H9 (cell line): Measurements from ENCODE around the gene PP2D1. TPM values are rescaled to one million over a fixed set of nuclear protein-coding genes. Genes with fewer than 3 reads are reported as not detected.

Experiments
- DNase-seq: peaks from one replicate; pipeline ENCODE4 v3.0.0-alpha.2; 2017
- H2AFZ ChIP-seq: one replicate; pipeline ENCODE4 v1.6.1; 2013; ENCODE audit warnings: mild to moderate bottlenecking, low read length, control low read depth, moderate library complexity
- H2AK5ac ChIP-seq: 2 replicates; pipeline ENCODE4 v1.6.1; 2013; ENCODE audit warnings: low read length, control low read depth, mixed read lengths; ENCODE audit not compliant: insufficient read length
- H2BK120ac ChIP-seq: one replicate; pipeline ENCODE4 v1.6.1; 2013; ENCODE audit warnings: low read depth, mild to moderate bottlenecking, low read length, control low read depth, inconsistent platforms; ENCODE audit not compliant: poor library complexity, severe bottlenecking
- H2BK12ac ChIP-seq: 2 replicates; pipeline ENCODE4 v1.6.1; 2013; ENCODE audit warnings: low read length, control low read depth, mixed read lengths, low read depth; ENCODE audit not compliant: insufficient read length
- H2BK15ac ChIP-seq: 2 replicates; pipeline ENCODE4 v1.6.1; 2013; ENCODE audit warnings: low read depth, low read length, control low read depth
- H2BK20ac ChIP-seq: one replicate; pipeline ENCODE4 v1.6.1; 2013; ENCODE audit warnings: low read depth, mild to moderate bottlenecking, low read length, control low read depth, inconsistent platforms; ENCODE audit not compliant: poor library complexity, severe bottlenecking
- H2BK5ac ChIP-seq: 2 replicates; pipeline ENCODE4 v1.6.1; 2013; ENCODE audit warnings: low read length, control low read depth, mixed read lengths; ENCODE audit not compliant: insufficient read length
- H3K14ac ChIP-seq: 2 replicates; pipeline ENCODE4 v1.6.1; 2013; ENCODE audit warnings: low read length, control low read depth; ENCODE audit not compliant: insufficient read depth
- H3K18ac ChIP-seq: 2 replicates; pipeline ENCODE4 v1.6.1; 2013; ENCODE audit warnings: low read depth, mild to moderate bottlenecking, mixed read lengths, low read length, control low read depth; ENCODE audit not compliant: insufficient read length
- H3K23ac ChIP-seq: 2 replicates; pipeline ENCODE4 v1.6.1; 2013; ENCODE audit warnings: low read length, control low read depth, mixed read lengths, low read depth; ENCODE audit not compliant: insufficient read length
- H3K23me2 ChIP-seq: 2 replicates; pipeline ENCODE4 v1.6.1; 2013; ENCODE audit warnings: low read depth, mild to moderate bottlenecking, mixed read lengths, low read length, control low read depth; ENCODE audit not compliant: insufficient read length, poor library complexity, severe bottlenecking
- H3K27ac ChIP-seq: 2 replicates; pipeline ENCODE4 v1.5.1; 2013; ENCODE audit warnings: low read length, control low read depth, mixed read lengths, low read depth; ENCODE audit not compliant: insufficient read length
- H3K27me3 ChIP-seq: 2 replicates; pipeline ENCODE4 v1.6.1; 2013; ENCODE audit warnings: low read length, control low read depth, inconsistent platforms; ENCODE audit not compliant: insufficient read depth
- H3K4ac ChIP-seq: 2 replicates; pipeline ENCODE4 v1.6.1; 2013; ENCODE audit warnings: low read depth, mild to moderate bottlenecking, control low read depth, inconsistent platforms, low read length, moderate library complexity
- H3K4me1 ChIP-seq: 2 replicates; pipeline ENCODE4 v1.6.1; 2013; ENCODE audit warnings: low read length, control low read depth, inconsistent platforms; ENCODE audit not compliant: insufficient read depth
- H3K4me2 ChIP-seq: 2 replicates; pipeline ENCODE4 v1.6.1; 2013; ENCODE audit warnings: low read length, control low read depth, mixed read lengths; ENCODE audit not compliant: insufficient read length, insufficient read depth
- H3K56ac ChIP-seq: 2 replicates; pipeline ENCODE4 v1.6.1; 2013; ENCODE audit warnings: low read depth, mild to moderate bottlenecking, mixed read lengths, low read length, control low read depth; ENCODE audit not compliant: insufficient read length
- H3K79me1 ChIP-seq: 2 replicates; pipeline ENCODE4 v1.6.1; 2013; ENCODE audit warnings: low read depth, mild to moderate bottlenecking, moderate library complexity, low read length, control low read depth, inconsistent platforms; ENCODE audit not compliant: insufficient read depth, poor library complexity, severe bottlenecking
- H3K79me2 ChIP-seq: 2 replicates; pipeline ENCODE4 v1.6.1; 2013; ENCODE audit warnings: low read length, control low read depth, inconsistent platforms; ENCODE audit not compliant: insufficient read depth
- H3K9ac ChIP-seq: 2 replicates; pipeline ENCODE4 v1.6.1; 2013; ENCODE audit warnings: low read length, control low read depth, mixed read lengths; ENCODE audit not compliant: insufficient read length; ENCODE audit errors: extremely low read depth
- H3K9me3 ChIP-seq: one replicate; pipeline ENCODE4 v1.6.1; 2013; ENCODE audit warnings: low read depth, low read length, inconsistent platforms; ENCODE audit not compliant: control insufficient read depth
- H3T11ph ChIP-seq: one replicate; pipeline ENCODE4 v1.6.1; 2013; ENCODE audit warnings: mild to moderate bottlenecking, low read length, control low read depth, inconsistent platforms
- H4K20me1 ChIP-seq: one replicate; pipeline ENCODE4 v1.6.1; 2013; ENCODE audit not compliant: control insufficient read depth, insufficient read length, insufficient read depth
- H4K5ac ChIP-seq: 2 replicates; pipeline ENCODE4 v1.6.1; 2013; ENCODE audit warnings: low read depth, mild to moderate bottlenecking, mixed read lengths, low read length, control low read depth; ENCODE audit not compliant: insufficient read length
- H4K8ac ChIP-seq: replicated peaks from 2 replicates; pipeline ENCODE4 v1.6.1; 2013; ENCODE audit warnings: low read length, control low read depth, mixed read lengths, low read depth; ENCODE audit not compliant: insufficient read length
- H4K91ac ChIP-seq: 2 replicates; pipeline ENCODE4 v1.6.1; 2013; ENCODE audit warnings: low read depth, mild to moderate bottlenecking, moderate library complexity, mixed read lengths, low read length, control low read depth; ENCODE audit not compliant: insufficient read length
- H3K27ac Mint-ChIP-seq, 3 experiments: 2 replicates in 2 of 3; 3 replicates in 1 of 3; pipeline ENCODE4 v1.8.0; 2020 to 2021; ENCODE audit warnings: mixed read lengths in 3 of 3, mild to moderate bottlenecking in 1 of 3, moderate library complexity in 1 of 3
- H3K27me3 Mint-ChIP-seq: 2 replicates; pipeline ENCODE4 v1.8.0; 2021; ENCODE audit warnings: low read depth, mild to moderate bottlenecking, moderate library complexity, mixed read lengths
- H3K36me3 Mint-ChIP-seq, 3 experiments: 2 replicates in 2 of 3; 3 replicates in 1 of 3; pipeline ENCODE4 v1.8.0; 2020 to 2021; ENCODE audit warnings: low read depth in 3 of 3, mixed read lengths in 3 of 3; ENCODE audit not compliant: insufficient read depth in 1 of 3
- H3K4me1 Mint-ChIP-seq, 2 experiments: 2 replicates each; pipeline ENCODE4 v1.8.0; 2020; ENCODE audit warnings: mixed read lengths in 2 of 2
- H3K4me3 Mint-ChIP-seq, 2 experiments: 2 replicates in 1 of 2; 3 replicates in 1 of 2; pipeline ENCODE4 v1.8.0; 2020 to 2021; ENCODE audit warnings: mild to moderate bottlenecking in 2 of 2, mixed read lengths in 2 of 2, moderate library complexity in 1 of 2
- H3K9me3 Mint-ChIP-seq, 2 experiments: 2 replicates in 1 of 2; 3 replicates in 1 of 2; pipeline ENCODE4 v1.8.0; 2020; ENCODE audit warnings: mild to moderate bottlenecking in 2 of 2, mixed read lengths in 2 of 2, moderate library complexity in 1 of 2
- WGBS: extraction: QIAGEN DNeasy Blood & Tissue Kit; methylation state at CpG from one replicate; pipeline ENCODE4 v1.1.7; 2013; ENCODE audit warnings: missing lambda C conversion rate, low lambda C conversion rate, mixed read lengths; ENCODE audit not compliant: insufficient read length; ENCODE audit errors: extremely low coverage; 5-methylcytosine and 5-hydroxymethylcytosine counted together
- total RNA-seq: library from RNA; stranded (reverse); gene quantifications from 2 replicates; pipeline ENCODE4 v1.2.1, GENCODE V29; 2021
- TF ChIP-seq, protein P1 (sequence below): fragments of 200-600 bp; sonication (generic); conservative IDR thresholded peaks from 3 replicates; pipeline ENCODE4 v1.8.0; 2021; ENCODE audit warnings: antibody characterized with exemption, mild to moderate bottlenecking

PP2D1 gene
- total RNA-seq, 1 experiment from 2014 or later = not detected

DNA sequence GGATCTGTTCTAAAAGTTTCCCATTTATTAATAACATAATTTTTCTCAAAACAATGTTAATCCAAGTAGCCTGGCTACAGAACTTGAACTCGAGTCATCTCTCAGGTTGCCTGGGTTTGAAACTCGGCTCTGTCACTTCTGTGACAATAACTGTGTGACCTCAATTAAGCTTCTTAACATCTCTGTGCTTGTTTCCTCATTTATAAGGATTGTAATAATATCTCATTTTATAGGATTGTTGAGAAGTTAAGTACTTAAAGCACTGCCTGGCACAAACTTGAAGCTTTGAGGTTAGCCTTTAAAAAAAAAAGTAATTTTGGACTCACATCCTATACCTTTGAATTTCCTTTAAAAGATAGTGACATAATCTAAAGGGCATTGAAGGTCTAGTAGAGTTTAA lies 61.7 kb downstream of the PP2D1 start:
- H2BK20ac ChIP-seq = no peak overlapping the region
- H3K14ac ChIP-seq = no peak overlapping the region
- no peaks in the 10 kb centered on the region; the same call in 1 of the 2 replicates for H3K4me1 ChIP-seq
- Mint-ChIP-seq H3K27me3 (no peaks in the 10 kb centered on the region; the same call in 1 of the 2 replicates), H3K36me3 (peaks cover 21 to 55% (median 41%) of the 10 kb centered on the region in 3 experiments), H3K4me1 (peaks cover 33 to 35% of the 10 kb centered on the region in 2 experiments), H3K27ac (no peak overlapping the region), H3K4me3 (no peak overlapping the region), H3K9me3 (peaks cover 0 to 3% of the 10 kb centered on the region in 2 experiments; a peak in 1 of 5 replicates)
- no peak overlapping the region for H4K5ac ChIP-seq
- no peak overlapping the region for H2BK120ac ChIP-seq
- no peak overlapping the region for H3K4me2 ChIP-seq
- no peak overlapping the region for H3K9ac ChIP-seq
- H4K20me1 ChIP-seq = peaks cover 5% of the 10 kb centered on the region
- DNase-seq = no peak
- H4K91ac ChIP-seq = no peak overlapping the region
- H2BK12ac ChIP-seq = no peak overlapping the region
- H2BK15ac ChIP-seq = no peak overlapping the region
- TF ChIP-seq, protein P1, sequence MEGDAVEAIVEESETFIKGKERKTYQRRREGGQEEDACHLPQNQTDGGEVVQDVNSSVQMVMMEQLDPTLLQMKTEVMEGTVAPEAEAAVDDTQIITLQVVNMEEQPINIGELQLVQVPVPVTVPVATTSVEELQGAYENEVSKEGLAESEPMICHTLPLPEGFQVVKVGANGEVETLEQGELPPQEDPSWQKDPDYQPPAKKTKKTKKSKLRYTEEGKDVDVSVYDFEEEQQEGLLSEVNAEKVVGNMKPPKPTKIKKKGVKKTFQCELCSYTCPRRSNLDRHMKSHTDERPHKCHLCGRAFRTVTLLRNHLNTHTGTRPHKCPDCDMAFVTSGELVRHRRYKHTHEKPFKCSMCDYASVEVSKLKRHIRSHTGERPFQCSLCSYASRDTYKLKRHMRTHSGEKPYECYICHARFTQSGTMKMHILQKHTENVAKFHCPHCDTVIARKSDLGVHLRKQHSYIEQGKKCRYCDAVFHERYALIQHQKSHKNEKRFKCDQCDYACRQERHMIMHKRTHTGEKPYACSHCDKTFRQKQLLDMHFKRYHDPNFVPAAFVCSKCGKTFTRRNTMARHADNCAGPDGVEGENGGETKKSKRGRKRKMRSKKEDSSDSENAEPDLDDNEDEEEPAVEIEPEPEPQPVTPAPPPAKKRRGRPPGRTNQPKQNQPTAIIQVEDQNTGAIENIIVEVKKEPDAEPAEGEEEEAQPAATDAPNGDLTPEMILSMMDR = no peak
- H3K23me2 ChIP-seq = peaks cover 4% of the 10 kb centered on the region
- H3K27me3 ChIP-seq = no peaks in the 10 kb centered on the region
- H3K18ac ChIP-seq = no peak overlapping the region
- no CpG with 5 or more reads among the region's 2 CpGs for WGBS
- H3K56ac ChIP-seq = no peak overlapping the region
- H3K79me2 ChIP-seq = peaks cover 44% of the 10 kb centered on the region; the same call in 1 of the 2 replicates
- peaks cover 3% of the 10 kb centered on the region for H3K79me1 ChIP-seq
- no peak overlapping the region for H2AFZ ChIP-seq
- no peak overlapping the region for H2AK5ac ChIP-seq
- no peak overlapping the region for H3K27ac ChIP-seq
- H3K9me3 ChIP-seq = no peaks in the 10 kb centered on the region
- no peak overlapping the region for H2BK5ac ChIP-seq
- H4K8ac ChIP-seq = no peak overlapping the region
- no peak overlapping the region for H3T11ph ChIP-seq
- H3K4ac ChIP-seq = no peak overlapping the region
- no peak overlapping the region for H3K23ac ChIP-seq
